ENCODE data around the gene ALDH3A1.

Gene ALDH3A1

DNA sequence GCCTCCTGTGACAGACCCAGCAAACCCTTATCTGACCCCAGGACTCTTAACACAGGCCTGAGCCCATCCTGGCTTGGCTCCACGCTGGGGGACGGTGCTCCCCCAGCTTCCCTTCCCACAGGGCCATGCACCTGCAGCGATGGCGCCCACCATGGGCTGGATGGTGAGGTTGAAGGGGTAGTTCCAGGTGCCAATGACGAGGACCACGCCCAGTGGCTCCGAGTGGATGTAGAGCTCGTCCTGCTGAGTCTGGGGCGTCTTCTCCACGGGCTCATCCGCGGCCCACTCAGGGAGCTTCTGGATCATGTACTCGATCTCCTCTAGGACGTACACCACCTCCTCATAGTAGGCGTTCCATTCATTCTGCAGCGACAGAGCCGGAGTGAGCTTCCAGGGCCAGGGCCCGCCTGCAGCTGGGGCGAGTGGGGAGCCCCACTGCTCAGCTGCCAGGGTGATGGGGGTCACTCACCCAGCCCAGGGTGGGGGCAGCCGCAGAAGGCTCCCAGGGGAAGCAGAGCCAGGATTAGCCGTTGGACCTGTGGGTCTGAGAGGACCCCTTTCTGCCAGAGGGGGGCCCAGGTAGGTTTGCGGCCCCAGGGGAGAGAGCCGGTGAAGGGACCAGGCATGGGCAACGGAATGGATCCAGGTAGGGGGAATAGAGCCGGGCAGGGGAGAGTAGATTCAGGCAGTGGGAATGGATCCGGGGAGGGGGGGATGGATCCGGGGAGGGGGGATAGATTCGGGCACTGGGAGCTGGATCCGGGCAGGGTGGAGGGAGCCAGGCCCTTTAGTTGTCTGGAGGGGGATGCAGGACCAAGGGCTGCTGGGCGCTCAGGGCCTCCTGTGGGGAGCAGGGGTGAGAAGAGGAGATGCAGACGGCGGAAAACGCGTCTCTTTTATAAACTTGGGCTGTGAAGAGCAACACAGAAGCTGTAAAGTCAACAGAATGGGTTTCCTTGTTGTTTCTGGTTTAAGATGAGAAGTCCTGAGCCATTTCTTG lies 4.7 kb downstream of the ALDH3A1 start:
- Histone ChIP-seq H3K27me3 (ENCODE audit: control insufficient read depth, insufficient read depth, low read length) (no peaks in the 10 kb centered on the region), H3K4me3 (ENCODE audit: low read depth, low read length) (no peak overlapping the region), H2AFZ (peak overlapping the region; percentile 92), H3K36me3 (ENCODE audit: control insufficient read depth, insufficient read depth, low read length) (no peaks in the 10 kb centered on the region), H3K27ac (no peak overlapping the region), H3K79me2 (no peaks in the 10 kb centered on the region), H3K9ac (no peak overlapping the region), H3K4me1 (no peaks in the 10 kb centered on the region), H3K9me3 (ENCODE audit: control insufficient read depth, low read length) (no peaks in the 10 kb centered on the region), H3K4me2 (ENCODE audit: low read length) (no peak overlapping the region)
- TF ChIP-seq, protein P1, sequence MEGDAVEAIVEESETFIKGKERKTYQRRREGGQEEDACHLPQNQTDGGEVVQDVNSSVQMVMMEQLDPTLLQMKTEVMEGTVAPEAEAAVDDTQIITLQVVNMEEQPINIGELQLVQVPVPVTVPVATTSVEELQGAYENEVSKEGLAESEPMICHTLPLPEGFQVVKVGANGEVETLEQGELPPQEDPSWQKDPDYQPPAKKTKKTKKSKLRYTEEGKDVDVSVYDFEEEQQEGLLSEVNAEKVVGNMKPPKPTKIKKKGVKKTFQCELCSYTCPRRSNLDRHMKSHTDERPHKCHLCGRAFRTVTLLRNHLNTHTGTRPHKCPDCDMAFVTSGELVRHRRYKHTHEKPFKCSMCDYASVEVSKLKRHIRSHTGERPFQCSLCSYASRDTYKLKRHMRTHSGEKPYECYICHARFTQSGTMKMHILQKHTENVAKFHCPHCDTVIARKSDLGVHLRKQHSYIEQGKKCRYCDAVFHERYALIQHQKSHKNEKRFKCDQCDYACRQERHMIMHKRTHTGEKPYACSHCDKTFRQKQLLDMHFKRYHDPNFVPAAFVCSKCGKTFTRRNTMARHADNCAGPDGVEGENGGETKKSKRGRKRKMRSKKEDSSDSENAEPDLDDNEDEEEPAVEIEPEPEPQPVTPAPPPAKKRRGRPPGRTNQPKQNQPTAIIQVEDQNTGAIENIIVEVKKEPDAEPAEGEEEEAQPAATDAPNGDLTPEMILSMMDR (IDR thresholded peaks at IDR 0.05) = no peak

DNA sequence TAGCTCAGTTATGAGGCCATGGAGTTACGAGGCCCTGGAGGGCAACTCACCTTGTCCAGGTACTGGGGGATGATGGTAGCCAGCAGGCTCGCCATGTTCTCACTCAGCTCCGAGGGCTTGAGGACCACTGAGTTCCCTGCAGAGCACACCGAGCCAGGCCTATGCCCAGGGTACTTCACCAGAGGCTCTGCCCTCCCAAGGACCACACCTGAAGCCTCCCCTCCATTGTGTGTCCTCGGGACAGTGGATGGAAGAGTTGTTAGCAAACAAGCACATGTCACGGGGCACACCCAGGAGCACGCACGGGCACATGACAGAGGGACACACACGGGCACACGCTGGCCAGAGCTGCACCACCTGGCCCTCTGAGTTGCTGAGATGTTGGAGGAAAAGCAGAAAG lies 5.6 kb downstream of the ALDH3A1 start:
- no peak overlapping the region for H3K4me3 ChIP-seq (ENCODE audit: low read depth, low read length)
- no peaks in the 10 kb centered on the region for H3K27me3 ChIP-seq (ENCODE audit: control insufficient read depth, insufficient read depth, low read length)
- H3K4me1 ChIP-seq = no peaks in the 10 kb centered on the region
- H3K79me2 ChIP-seq = no peaks in the 10 kb centered on the region
- TF ChIP-seq, protein P1 (IDR thresholded peaks at IDR 0.05) = no peak
- no peak overlapping the region for H3K4me2 ChIP-seq (ENCODE audit: low read length)
- H2AFZ ChIP-seq = no peak overlapping the region
- no peaks in the 10 kb centered on the region for H3K36me3 ChIP-seq (ENCODE audit: control insufficient read depth, insufficient read depth, low read length)
- no peak overlapping the region for H3K27ac ChIP-seq
- H3K9me3 ChIP-seq (ENCODE audit: control insufficient read depth, low read length) = no peaks in the 10 kb centered on the region
- no peak overlapping the region for H3K9ac ChIP-seq

DNA sequence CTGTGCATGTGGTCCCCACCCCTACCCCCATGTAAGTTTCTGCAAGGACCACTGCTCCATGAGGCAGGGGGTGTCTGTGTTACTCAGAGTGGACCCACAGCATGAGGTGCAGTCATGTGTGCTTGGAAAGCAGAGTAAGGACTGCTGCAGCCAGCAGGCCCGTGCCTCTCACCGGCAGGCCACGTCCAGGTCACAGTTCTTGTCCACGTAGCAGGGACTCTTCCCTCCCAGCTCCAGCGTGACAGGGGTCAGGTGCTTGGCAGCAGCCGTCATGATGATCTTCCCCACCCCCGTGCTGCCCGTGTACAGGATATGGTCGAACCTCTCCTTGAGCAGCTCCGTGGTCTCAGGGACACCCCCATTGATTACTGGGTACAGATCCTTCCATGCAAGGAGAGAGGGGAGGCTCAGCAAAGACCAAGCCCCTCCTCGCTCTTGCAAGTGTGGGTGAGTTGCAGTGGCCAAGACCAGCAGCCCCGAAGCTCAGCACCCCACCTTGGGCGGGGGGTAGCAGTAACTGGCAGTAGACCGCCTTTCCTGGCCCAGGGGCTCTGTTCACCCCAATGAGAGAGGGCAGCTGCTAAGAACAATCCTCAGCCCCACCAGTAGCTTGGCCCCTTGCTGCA lies 6.2 kb downstream of the ALDH3A1 start:
- Histone ChIP-seq H3K79me2 (no peaks in the 10 kb centered on the region), H3K4me1 (no peaks in the 10 kb centered on the region), H2AFZ (no peak overlapping the region), H3K27ac (no peak overlapping the region), H3K9me3 (ENCODE audit: control insufficient read depth, low read length) (no peaks in the 10 kb centered on the region), H3K4me3 (ENCODE audit: low read depth, low read length) (no peak overlapping the region), H3K9ac (no peak overlapping the region), H3K27me3 (ENCODE audit: control insufficient read depth, insufficient read depth, low read length) (no peaks in the 10 kb centered on the region), H3K4me2 (ENCODE audit: low read length) (no peak overlapping the region), H3K36me3 (ENCODE audit: control insufficient read depth, insufficient read depth, low read length) (no peaks in the 10 kb centered on the region)
- TF ChIP-seq, protein P1 (IDR thresholded peaks at IDR 0.05) = no peak

DNA sequence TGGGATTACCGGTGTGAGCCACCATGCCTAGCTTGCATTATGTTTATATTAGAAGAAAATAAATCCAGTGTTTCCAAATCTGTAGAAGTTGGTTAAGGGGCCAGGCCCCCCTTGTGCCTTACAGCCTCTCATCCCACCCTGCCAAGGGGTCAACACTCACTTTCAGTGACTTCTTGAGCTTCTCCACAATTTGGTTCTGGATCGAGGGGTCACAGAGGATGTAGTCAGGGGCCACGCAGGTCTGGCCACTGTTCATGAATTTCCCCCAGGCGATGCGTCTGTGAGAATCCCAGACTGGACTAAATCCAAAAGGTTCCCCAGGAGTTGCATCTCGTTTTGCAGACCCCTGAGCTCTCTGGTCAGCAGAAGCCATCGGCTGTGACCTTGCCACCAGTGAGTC lies 7.2 kb downstream of the ALDH3A1 start:
- H3K9ac ChIP-seq = no peak overlapping the region
- no peak overlapping the region for H2AFZ ChIP-seq
- H3K4me1 ChIP-seq = no peaks in the 10 kb centered on the region
- H3K36me3 ChIP-seq (ENCODE audit: control insufficient read depth, insufficient read depth, low read length) = no peaks in the 10 kb centered on the region
- H3K4me2 ChIP-seq (ENCODE audit: low read length) = no peak overlapping the region
- no peak overlapping the region for H3K27ac ChIP-seq
- H3K9me3 ChIP-seq (ENCODE audit: control insufficient read depth, low read length) = no peaks in the 10 kb centered on the region
- H3K79me2 ChIP-seq = no peaks in the 10 kb centered on the region
- no peaks in the 10 kb centered on the region for H3K27me3 ChIP-seq (ENCODE audit: control insufficient read depth, insufficient read depth, low read length)
- TF ChIP-seq, protein P1 (IDR thresholded peaks at IDR 0.05) = no peak
- no peak overlapping the region for H3K4me3 ChIP-seq (ENCODE audit: low read depth, low read length)

Data from parathyroid adenoma (tissue), 2 donors.